Neuronal stem cell (in vitro differentiated cells): ENCODE measurements around the gene MAG.
"Not testable (repeated sequence)": the region's sequence is repeated elsewhere in the genome, so short reads cannot be mapped to it uniquely, and the experiment has no call there.

Source experiments
- DNase-seq: peaks from one replicate; pipeline ENCODE4 v3.0.0-alpha.2; 2013; ENCODE audit warnings: low spot score
- H2AFZ ChIP-seq: one replicate; pipeline ENCODE4 v1.6.1; 2013; ENCODE audit warnings: mild to moderate bottlenecking, low read length, inconsistent platforms
- H2AK5ac ChIP-seq: 2 replicates; pipeline ENCODE4 v1.6.1; 2013; ENCODE audit warnings: low read depth, mild to moderate bottlenecking, inconsistent platforms, low read length, moderate library complexity, mixed read lengths
- H2BK120ac ChIP-seq: 2 replicates; pipeline ENCODE4 v1.6.1; 2013; ENCODE audit warnings: low read depth, mild to moderate bottlenecking, inconsistent platforms, low read length, moderate library complexity, mixed read lengths
- H2BK12ac ChIP-seq: one replicate; pipeline ENCODE4 v1.6.1; 2013; ENCODE audit warnings: low read length, inconsistent platforms
- H2BK15ac ChIP-seq: 2 replicates; pipeline ENCODE4 v1.6.1; 2013; ENCODE audit warnings: mild to moderate bottlenecking, low read length, inconsistent platforms, mixed read lengths
- H2BK5ac ChIP-seq: one replicate; pipeline ENCODE4 v1.6.1; 2013; ENCODE audit warnings: inconsistent platforms, mild to moderate bottlenecking, low read length, moderate library complexity
- H3K14ac ChIP-seq: one replicate; pipeline ENCODE4 v1.6.1; 2013; ENCODE audit warnings: low read length, inconsistent platforms
- H3K18ac ChIP-seq: 2 replicates; pipeline ENCODE4 v1.6.1; 2013; ENCODE audit warnings: low read length, inconsistent platforms
- H3K23ac ChIP-seq: 2 replicates; pipeline ENCODE4 v1.6.1; 2013; ENCODE audit warnings: low read depth, mild to moderate bottlenecking, mixed read lengths, low read length, inconsistent platforms; ENCODE audit not compliant: poor library complexity
- H3K27ac ChIP-seq: replicated peaks from 3 replicates; pipeline ENCODE4 v1.5.1; 2013; ENCODE audit warnings: low read length, inconsistent platforms
- H3K27me3 ChIP-seq, 3 experiments: 2 replicates each; pipeline ENCODE4 v1.6.1; 2013; ENCODE audit warnings: low read length in 3 of 3, mild to moderate bottlenecking in 2 of 3, inconsistent platforms in 1 of 3, low read depth in 1 of 3, mixed read lengths in 1 of 3, moderate library complexity in 1 of 3; ENCODE audit not compliant: control insufficient read depth in 3 of 3, insufficient read depth in 3 of 3
- H3K36me3 ChIP-seq, 2 donors: replicated peaks in 1 of 2; 2 replicates each; pipeline ENCODE4 v1.6.1; 2013; ENCODE audit warnings: low read length in 2 of 2; ENCODE audit not compliant: control insufficient read depth in 2 of 2, insufficient read depth in 2 of 2
- H3K4ac ChIP-seq: 2 replicates; pipeline ENCODE4 v1.6.1; 2013; ENCODE audit warnings: inconsistent platforms, mild to moderate bottlenecking, low read length, moderate library complexity
- H3K4me1 ChIP-seq, 2 donors: 1 replicate in 1 of 2; 2 replicates in 1 of 2; pipeline ENCODE4 v1.6.1; 2013; ENCODE audit warnings: low read length in 2 of 2, low read depth in 1 of 2; ENCODE audit not compliant: control insufficient read depth in 2 of 2, insufficient read depth in 1 of 2
- H3K4me2 ChIP-seq: one replicate; pipeline ENCODE4 v1.6.1; 2013; ENCODE audit warnings: mild to moderate bottlenecking, low read length, inconsistent platforms; ENCODE audit not compliant: insufficient read depth, poor library complexity, severe bottlenecking
- H3K4me3 ChIP-seq, 2 donors: 2 replicates each; pipeline ENCODE4 v1.5.1; 2013; ENCODE audit warnings: low read length in 2 of 2, mild to moderate bottlenecking in 2 of 2, inconsistent platforms in 1 of 2, moderate library complexity in 1 of 2
- H3K79me1 ChIP-seq: one replicate; pipeline ENCODE4 v1.6.1; 2013; ENCODE audit warnings: low read depth, mild to moderate bottlenecking, inconsistent platforms, low read length, moderate library complexity
- H3K9ac ChIP-seq: one replicate; pipeline ENCODE4 v1.6.1; 2013; ENCODE audit warnings: mild to moderate bottlenecking, low read depth, low read length, inconsistent platforms; ENCODE audit not compliant: poor library complexity
- H3K9me3 ChIP-seq, 2 donors: replicated peaks in 1 of 2; 2 replicates each; pipeline versions ENCODE3 to v1.6.1; 2013; ENCODE audit warnings: low read length in 2 of 2, mild to moderate bottlenecking in 2 of 2, inconsistent platforms in 1 of 2, low read depth in 1 of 2, mixed read lengths in 1 of 2, moderate library complexity in 1 of 2; ENCODE audit not compliant: control insufficient read depth in 2 of 2, insufficient read depth in 1 of 2
- H4K8ac ChIP-seq: one replicate; pipeline ENCODE4 v1.6.1; 2013; ENCODE audit warnings: low read depth, mild to moderate bottlenecking, inconsistent platforms, low read length, moderate library complexity
- H4K91ac ChIP-seq: one replicate; pipeline ENCODE4 v1.6.1; 2013; ENCODE audit warnings: low read length, low read depth, mild to moderate bottlenecking, inconsistent platforms; ENCODE audit not compliant: poor library complexity
- WGBS, 2 donors: extraction: QIAGEN DNeasy Blood & Tissue Kit; methylation state at CpG; one replicate each; pipeline ENCODE4 v1.1.7; 2013; ENCODE audit warnings: missing lambda C conversion rate in 2 of 2, mixed read lengths in 1 of 2; ENCODE audit not compliant: insufficient read length in 2 of 2, insufficient replicate concordance in 1 of 2; ENCODE audit errors: extremely low coverage in 2 of 2; 5-methylcytosine and 5-hydroxymethylcytosine counted together

The MAG gene

DNA sequence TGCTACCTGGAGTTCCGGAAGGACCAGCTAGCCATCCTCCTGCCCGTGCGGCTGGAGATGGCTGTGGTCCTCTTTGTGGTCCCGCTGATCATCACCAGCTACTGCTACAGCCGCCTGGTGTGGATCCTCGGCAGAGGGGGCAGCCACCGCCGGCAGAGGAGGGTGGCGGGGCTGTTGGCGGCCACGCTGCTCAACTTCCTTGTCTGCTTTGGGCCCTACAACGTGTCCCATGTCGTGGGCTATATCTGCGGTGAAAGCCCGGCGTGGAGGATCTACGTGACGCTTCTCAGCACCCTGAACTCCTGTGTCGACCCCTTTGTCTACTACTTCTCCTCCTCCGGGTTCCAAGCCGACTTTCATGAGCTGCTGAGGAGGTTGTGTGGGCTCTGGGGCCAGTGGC, 67.4 kb downstream of the MAG start:
- not testable (repeated sequence) for H2AK5ac ChIP-seq, H3K27ac ChIP-seq, H3K4me1 ChIP-seq, H4K8ac ChIP-seq, H3K36me3 ChIP-seq, H3K9me3 ChIP-seq, H2BK15ac ChIP-seq, H3K4me2 ChIP-seq, H4K91ac ChIP-seq, H3K27me3 ChIP-seq, H2BK5ac ChIP-seq, H2BK12ac ChIP-seq, H3K23ac ChIP-seq, H3K9ac ChIP-seq, H2AFZ ChIP-seq, H3K18ac ChIP-seq, H3K4ac ChIP-seq, H3K14ac ChIP-seq, H2BK120ac ChIP-seq, DNase-seq, H3K4me3 ChIP-seq, H3K79me1 ChIP-seq
- no CpG with 5 or more reads among the region's 21 CpGs for whole genome bisulfite sequencing, 2 donors

DNA sequence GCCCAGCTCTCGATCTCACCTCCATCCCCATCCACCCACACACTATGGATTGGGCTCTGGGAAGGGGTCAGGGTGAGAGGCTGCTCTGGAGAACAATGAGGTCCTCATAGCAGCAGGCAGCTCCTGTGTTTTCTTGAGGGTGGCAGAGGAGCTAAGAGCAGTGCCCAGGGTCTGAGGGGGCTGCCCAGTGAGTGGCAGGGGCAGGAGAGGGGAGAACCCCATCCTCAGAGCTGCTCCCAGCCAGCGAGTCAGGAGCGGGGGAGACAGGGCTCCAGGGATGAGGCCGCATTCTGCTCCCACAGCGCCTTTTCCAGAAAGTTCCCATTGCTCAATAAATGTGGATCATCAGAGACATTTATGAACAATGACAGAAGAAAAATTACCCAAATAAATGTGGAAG, 68.1 kb downstream of the MAG start:
- not testable (repeated sequence) for H3K4me3 ChIP-seq, H4K91ac ChIP-seq, H3K4me2 ChIP-seq, H3K27ac ChIP-seq, H3K4ac ChIP-seq, H3K36me3 ChIP-seq, H2BK15ac ChIP-seq, H2BK12ac ChIP-seq, H3K4me1 ChIP-seq, H2AK5ac ChIP-seq, H3K9ac ChIP-seq, H4K8ac ChIP-seq, H2BK5ac ChIP-seq, DNase-seq, H3K18ac ChIP-seq, H3K23ac ChIP-seq, H3K14ac ChIP-seq, H3K9me3 ChIP-seq, H3K79me1 ChIP-seq, H2BK120ac ChIP-seq, H3K27me3 ChIP-seq, H2AFZ ChIP-seq
- no CpG with 5 or more reads among the region's 5 CpGs for WGBS, 2 donors

DNA sequence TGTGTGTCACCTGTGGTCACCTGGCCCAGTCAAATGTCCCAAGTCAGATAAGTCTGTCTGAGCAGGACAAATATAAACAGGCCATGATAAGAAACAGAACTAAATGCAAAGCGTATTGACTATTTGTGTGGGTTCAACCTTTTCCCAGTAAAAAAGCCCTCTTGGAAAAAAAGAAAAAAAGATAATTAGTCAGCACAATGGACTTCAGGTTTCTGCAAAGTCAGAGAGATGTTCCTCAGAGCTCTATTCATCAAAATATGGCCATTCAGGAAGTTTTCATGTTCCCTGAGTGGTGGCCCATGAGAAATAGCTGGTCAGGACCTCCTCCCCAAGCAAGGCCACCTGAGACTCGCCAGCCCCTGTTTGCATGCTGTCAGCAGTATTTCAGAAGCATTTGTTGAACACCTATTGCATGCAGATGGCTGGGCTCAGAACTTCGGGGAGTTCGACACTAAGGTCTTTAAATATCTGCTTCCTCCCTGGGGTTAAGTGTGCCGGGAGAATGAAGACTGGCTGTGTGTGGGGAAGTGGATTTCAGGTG, 69.0 kb downstream of the MAG start:
- no peak overlapping the region for H3K4me2 ChIP-seq
- no peaks in the 10 kb centered on the region for H3K9me3 ChIP-seq
- peaks cover 0 to 2% (median 0%) of the 10 kb centered on the region in 3 experiments for H3K27me3 ChIP-seq
- no peak for DNase-seq
- no peak overlapping the region for H3K14ac ChIP-seq
- no peaks in the 10 kb centered on the region for H3K36me3 ChIP-seq
- no peak overlapping the region for H2AK5ac ChIP-seq
- H3K9ac ChIP-seq: no peak overlapping the region
- no peak overlapping the region for H3K18ac ChIP-seq
- no peaks in the 10 kb centered on the region for H3K79me1 ChIP-seq
- no peak overlapping the region for H2BK15ac ChIP-seq
- no peaks in the 10 kb centered on the region for H3K4me1 ChIP-seq
- no peak overlapping the region for H2BK12ac ChIP-seq
- no peak overlapping the region for H2BK5ac ChIP-seq
- no peak overlapping the region for H3K4me3 ChIP-seq
- H4K8ac ChIP-seq: no peak overlapping the region
- H2AFZ ChIP-seq: no peak overlapping the region
- H3K23ac ChIP-seq: no peak overlapping the region
- no peak overlapping the region for H4K91ac ChIP-seq
- H3K4ac ChIP-seq: no peak overlapping the region
- no peak overlapping the region for H3K27ac ChIP-seq
- no peak overlapping the region for H2BK120ac ChIP-seq
- WGBS, 2 donors: no CpG with 5 or more reads among the region's 5 CpGs

DNA sequence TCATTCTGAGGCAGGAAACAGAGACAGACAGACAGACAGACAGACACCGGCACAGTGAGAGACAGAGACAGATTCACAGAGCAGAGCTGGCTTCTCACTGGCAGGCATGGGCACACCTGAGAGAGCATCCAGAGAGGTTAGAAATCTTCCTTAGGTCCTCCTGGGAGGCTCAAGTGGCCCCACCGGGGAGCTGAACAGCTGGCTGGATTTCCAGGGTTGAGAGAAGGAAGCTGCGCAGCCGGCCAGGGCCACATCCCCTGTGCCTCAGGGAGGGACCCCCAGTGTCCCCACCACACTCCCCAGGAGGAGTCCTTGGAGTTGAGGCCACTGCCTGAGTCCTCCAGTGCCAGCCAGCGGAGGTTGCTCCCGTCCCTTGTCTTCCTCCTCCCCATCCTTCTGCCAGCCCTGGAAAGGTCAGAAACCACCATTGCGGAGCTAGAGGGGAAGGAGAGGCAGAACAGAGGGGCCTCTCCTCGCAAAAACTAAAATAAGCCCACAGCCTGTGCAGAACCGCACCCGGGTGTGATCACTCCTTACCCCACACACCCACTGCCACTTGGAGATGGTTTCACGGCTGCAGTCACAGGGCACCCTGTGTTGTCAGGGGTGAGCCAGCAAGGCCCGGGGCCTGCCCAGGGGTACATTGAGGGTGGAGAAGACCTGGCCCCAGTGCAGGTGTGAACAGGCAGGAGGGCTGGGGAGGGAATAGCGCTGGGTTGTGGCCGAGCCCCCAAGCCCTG, 70.5 kb downstream of the MAG start:
- H3K4me3 ChIP-seq: no peak overlapping the region
- H3K9me3 ChIP-seq: no peaks in the 10 kb centered on the region
- no peak overlapping the region for H2AK5ac ChIP-seq
- H2BK15ac ChIP-seq: no peak overlapping the region
- no peak overlapping the region for H4K8ac ChIP-seq
- no peak overlapping the region for H2BK12ac ChIP-seq
- H3K4ac ChIP-seq: no peak overlapping the region
- no peak overlapping the region for H2BK120ac ChIP-seq
- H3K27me3 ChIP-seq: no peaks in the 10 kb centered on the region
- H4K91ac ChIP-seq: no peak overlapping the region
- H3K4me2 ChIP-seq: no peak overlapping the region
- no peak overlapping the region for H2AFZ ChIP-seq
- H3K23ac ChIP-seq: no peak overlapping the region
- H3K36me3 ChIP-seq: no peaks in the 10 kb centered on the region
- no peaks in the 10 kb centered on the region for H3K79me1 ChIP-seq
- no peaks in the 10 kb centered on the region for H3K4me1 ChIP-seq
- H2BK5ac ChIP-seq: no peak overlapping the region
- no peak overlapping the region for H3K18ac ChIP-seq
- no peak for DNase-seq
- no peak overlapping the region for H3K14ac ChIP-seq
- H3K27ac ChIP-seq: no peak overlapping the region
- WGBS, 2 donors: no CpG with 5 or more reads among the region's 14 CpGs
- H3K9ac ChIP-seq: no peak overlapping the region
